B cell (primary cell): Measurements from ENCODE around the gene BRINP2. TPM values are rescaled to one million over a fixed set of nuclear protein-coding genes. Genes with fewer than 3 reads are reported as not detected.

ENCODE experiments used
- ATAC-seq: fragments of 200-7000 bp; cut with Tn5 transposase; one replicate; pipeline ENCODE4 v1.10.0; 2021; ENCODE audit warnings: low read depth, mild to moderate bottlenecking, moderate number of reproducible peaks, moderate library complexity
- CTCF ChIA-PET: fragments of 350-600 bp; sonication (Branson Sonifier 250); formaldehyde crosslinking; loops from one replicate; lab custom pipeline; 2021; ENCODE audit warnings: antibody characterized with exemption, inconsistent platforms; lab: Charles Lee
- POLR2A ChIA-PET: fragments of 350-600 bp; sonication (Branson Sonifier 250); formaldehyde crosslinking; loops from one replicate; lab custom pipeline; 2021; ENCODE audit warnings: antibody characterized with exemption; lab: Charles Lee
- DNase-seq: peaks from one replicate; pipeline ENCODE4 v3.0.0; 2013
- H2AFZ ChIP-seq: 2 replicates; pipeline ENCODE4 v1.6.1; 2012; ENCODE audit warnings: mild to moderate bottlenecking, low read depth, low read length; ENCODE audit not compliant: insufficient read depth, poor library complexity, severe bottlenecking
- H3K27ac ChIP-seq, 2 donors: 1 replicate in 1 of 2; 2 replicates in 1 of 2; pipeline ENCODE4 v1.5.1; 2012 to 2013; ENCODE audit warnings: low read length in 2 of 2, mild to moderate bottlenecking in 2 of 2, moderate library complexity in 1 of 2
- H3K27me3 ChIP-seq, 4 experiments: fragments of 200-600 bp in 1 of 4; sonication (generic) in 1 of 4; replicated peaks in 1 of 4; 1 replicate in 2 of 4; 2 replicates in 2 of 4; pipeline versions ENCODE4 v1.6.1 to v1.7.0; 2013 to 2016; ENCODE audit warnings: low read length in 3 of 4, mild to moderate bottlenecking in 2 of 4, mixed read lengths in 1 of 4, moderate library complexity in 1 of 4; ENCODE audit not compliant: insufficient read depth in 4 of 4, control insufficient read depth in 3 of 4; ENCODE audit errors: control extremely low read depth in 1 of 4
- H3K36me3 ChIP-seq, 2 experiments: replicated peaks in 1 of 2; 1 replicate in 1 of 2; 2 replicates in 1 of 2; pipeline versions ENCODE4 v1.6.1 to v1.7.1; 2013; ENCODE audit warnings: low read length in 1 of 2; ENCODE audit not compliant: insufficient read depth in 2 of 2, control insufficient read depth in 1 of 2; ENCODE audit errors: control extremely low read depth in 1 of 2, extremely low read depth in 1 of 2
- H3K4me1 ChIP-seq, 2 donors: fragments of 200-600 bp in 1 of 2; sonication (generic) in 1 of 2; 1 replicate in 1 of 2; 2 replicates in 1 of 2; pipeline versions ENCODE4 v1.5.1 to v1.6.1; 2013 to 2017; ENCODE audit warnings: low read length in 2 of 2; ENCODE audit not compliant: control insufficient read depth in 2 of 2, insufficient read depth in 2 of 2
- H3K4me2 ChIP-seq: replicated peaks from 2 replicates; pipeline ENCODE3; 2012; ENCODE audit warnings: mild to moderate bottlenecking, low read depth, low read length; ENCODE audit not compliant: poor library complexity, severe bottlenecking
- H3K4me3 ChIP-seq, 5 experiments: fragments of 200-600 bp in 1 of 5; sonication (generic) in 1 of 5; 1 replicate in 3 of 5; 2 replicates in 2 of 5; pipeline versions ENCODE4 v1.5.1 to v1.7.0; 2011 to 2016; ENCODE audit warnings: low read length in 4 of 5, mild to moderate bottlenecking in 4 of 5, low read depth in 2 of 5, control low read depth in 1 of 5, moderate library complexity in 1 of 5; ENCODE audit not compliant: insufficient read depth in 1 of 5; ENCODE audit errors: control extremely low read depth in 1 of 5, extremely low read depth in 1 of 5
- H3K79me2 ChIP-seq: fragments of 200-600 bp; sonication (generic); one replicate; pipeline ENCODE4 v1.6.0; 2016; ENCODE audit warnings: low read length; ENCODE audit not compliant: control insufficient read depth, insufficient read depth
- H3K9ac ChIP-seq: fragments of 200-600 bp; sonication (generic); 2 replicates; pipeline ENCODE4 v1.6.1; 2017; ENCODE audit warnings: mild to moderate bottlenecking, low read length, moderate library complexity
- H3K9me3 ChIP-seq, 3 donors: one replicate each; pipeline versions ENCODE4 v1.6.1 to v1.7.1; 2013; ENCODE audit warnings: low read length in 2 of 3; ENCODE audit not compliant: control insufficient read depth in 2 of 3, insufficient read depth in 1 of 3; ENCODE audit errors: control extremely low read depth in 1 of 3
- H4K20me1 ChIP-seq: 2 replicates; pipeline ENCODE4 v1.6.0; 2012; ENCODE audit warnings: mild to moderate bottlenecking, low read length; ENCODE audit not compliant: insufficient read depth, control insufficient read depth, poor library complexity, severe bottlenecking
- H3K27ac Mint-ChIP-seq: one replicate; pipeline ENCODE4 v1.8.0; 2021; ENCODE audit warnings: mixed read lengths
- H3K27me3 Mint-ChIP-seq: one replicate; pipeline ENCODE4 v1.8.0; 2021; ENCODE audit warnings: mixed read lengths
- H3K4me1 Mint-ChIP-seq: one replicate; pipeline ENCODE4 v1.8.0; 2021; ENCODE audit warnings: mixed read lengths
- H3K4me3 Mint-ChIP-seq: one replicate; pipeline ENCODE4 v1.8.0; 2021; ENCODE audit warnings: mixed read lengths
- H3K9me3 Mint-ChIP-seq: one replicate; pipeline ENCODE4 v1.8.0; 2022; ENCODE audit warnings: mixed read lengths; ENCODE audit not compliant: insufficient read depth
- CTCF ChIP-seq: fragments of 200-600 bp; IDR thresholded peaks from one replicate; pipeline ENCODE4 v1.8.0; 2022; ENCODE audit warnings: antibody characterized with exemption, mild to moderate bottlenecking
- EZH2 ChIP-seq: IDR thresholded peaks from 2 replicates; pipeline ENCODE4 v1.6.1; 2012; ENCODE audit warnings: borderline replicate concordance, low read depth, mild to moderate bottlenecking, moderate library complexity, low read length; ENCODE audit not compliant: insufficient read depth, poor library complexity, severe bottlenecking
- WGBS: methylation state at CpG from one replicate; pipeline ENCODE4 v1.1.5; 2013; ENCODE audit warnings: missing lambda C conversion rate; ENCODE audit not compliant: insufficient coverage; 5-methylcytosine and 5-hydroxymethylcytosine counted together
- intact Hi-C: fragments of 100-400 bp; cut with micrococcal nuclease; formaldehyde crosslinking; loops from one replicate; pipeline ENCODE4 v1.10.0; 2022
- polyA plus RNA-seq: library from polyadenylated mRNA; depleted of rRNA; stranded (reverse); fragments of >200 nt; gene quantifications from 2 replicates; pipeline ENCODE4 v1.2.3, GENCODE V29; 2012
- total RNA-seq, 2 donors: library from RNA; stranded (reverse); fragments of 120-200 nt in 1 of 2; gene quantifications; 1 replicate in 1 of 2; 2 replicates in 1 of 2; pipeline versions ENCODE4 v1.2.3 to v1.2.4, GENCODE V29; 2013 to 2022

The BRINP2 gene
- total and polyA plus RNA-seq, 2 donors (not counting 1 experiment from before 2014, with no cell fraction given) = not detected

GRCh38 chr1:177257576-177257975 is 86.8 kb downstream of the BRINP2 start:
- Mint-ChIP-seq H3K27me3 (peaks cover 6% of the 10 kb centered on the region), H3K4me1 (no peaks in the 10 kb centered on the region), H3K9me3 (no peaks in the 10 kb centered on the region), H3K4me3 (no peak overlapping the region), H3K27ac (no peak overlapping the region)
- no peak overlapping the region for H2AFZ ChIP-seq
- no peaks in the 10 kb centered on the region for H4K20me1 ChIP-seq
- intact Hi-C loops = no loop called here
- ATAC-seq (no peak), DNase-seq (no peak)
- no peak overlapping the region for H3K9ac ChIP-seq
- ChIA-PET POLR2A (no interaction called here), CTCF (no interaction called here)
- H3K4me1 ChIP-seq = no peaks in the 10 kb centered on the region
- H3K9me3 ChIP-seq = no peaks in the 10 kb centered on the region
- H3K79me2 ChIP-seq = no peaks in the 10 kb centered on the region
- no peaks in the 10 kb centered on the region for H3K36me3 ChIP-seq
- TF ChIP-seq EZH2 (no peak), CTCF (no peak)
- H3K4me3 ChIP-seq = no peak overlapping the region
- 89% methylated on average over 3 of the region's 4 CpGs for WGBS
- H3K4me2 ChIP-seq = no peak overlapping the region
- no peaks in the 10 kb centered on the region for H3K27me3 ChIP-seq
- H3K27ac ChIP-seq = no peak overlapping the region

- peaks cover 3% of the 10 kb centered on the region for H3K27me3 Mint-ChIP-seq
- H3K9me3 ChIP-seq = no peaks in the 10 kb centered on the region
- no peaks in the 10 kb centered on the region for H3K9me3 Mint-ChIP-seq
- no CpG with 5 or more reads among the region's 1 CpG for WGBS
- intact Hi-C loops = no loop called here
- no peaks in the 10 kb centered on the region for H4K20me1 ChIP-seq
- H3K36me3 ChIP-seq = no peaks in the 10 kb centered on the region
- H3K4me3 Mint-ChIP-seq = no peak overlapping the region
- H3K27ac Mint-ChIP-seq = no peak overlapping the region
- POLR2A ChIA-PET = no interaction called here
- H3K27ac ChIP-seq = no peak overlapping the region
- DNase-seq = no peak
- ATAC-seq = no peak
- H3K4me3 ChIP-seq = no peak overlapping the region
- H3K4me1 Mint-ChIP-seq = no peaks in the 10 kb centered on the region
- no peaks in the 10 kb centered on the region for H3K79me2 ChIP-seq
- H3K4me1 ChIP-seq = no peaks in the 10 kb centered on the region
- H3K27me3 ChIP-seq = no peaks in the 10 kb centered on the region
- CTCF ChIA-PET = no interaction called here
- H2AFZ ChIP-seq = no peak overlapping the region
- H3K9ac ChIP-seq = no peak overlapping the region
- no peak for TF ChIP-seq EZH2
- no peak for TF ChIP-seq CTCF
- no peak overlapping the region for H3K4me2 ChIP-seq
These were observed 100.1 kb downstream of the BRINP2 start for GRCh38 chr1:177270863-177271262.
